Ovary (tissue), 9 donors: ENCODE data around the gene QRICH2. TPM values are rescaled to one million over a fixed set of nuclear protein-coding genes. Genes with fewer than 3 reads are reported as not detected.
"Not testable (repeated sequence)": the region's sequence is repeated elsewhere in the genome, so short reads cannot be mapped to it uniquely, and the experiment has no call there.

ENCODE experiments used
- DNase-seq, 5 donors: peaks; one replicate each; pipeline ENCODE4 v3.0.0-alpha.2; 2019 to 2020
- H3K27ac ChIP-seq, 2 donors: fragments of 200-600 bp; one replicate each; pipeline versions ENCODE4 v1.5.1 to v1.8.0; 2019 to 2022
- H3K27me3 ChIP-seq: fragments of 200-600 bp; one replicate; pipeline ENCODE4 v1.8.0; 2022
- H3K36me3 ChIP-seq: fragments of 200-600 bp; sonication (generic); one replicate; pipeline ENCODE4 v1.5.1; 2019
- H3K4me1 ChIP-seq: one replicate; pipeline ENCODE4 v1.8.1; 2013; ENCODE audit warnings: mild to moderate bottlenecking, moderate library complexity; ENCODE audit not compliant: insufficient read depth
- H3K4me3 ChIP-seq: fragments of 200-600 bp; sonication (generic); one replicate; pipeline ENCODE4 v1.5.1; 2017
- H3K9me3 ChIP-seq, 2 donors: fragments of 200-600 bp in 1 of 2; sonication (generic) in 1 of 2; one replicate each; pipeline versions ENCODE4 v1.5.1 to v1.8.1; 2013 to 2019; ENCODE audit warnings: mild to moderate bottlenecking in 1 of 2, moderate library complexity in 1 of 2
- CTCF ChIP-seq, 3 donors: fragments of 450-650 bp in 2 of 3; fragments of 200-600 bp in 1 of 3; IDR thresholded peaks; one replicate each; pipeline versions ENCODE4 v1.5.1 to v1.8.0; 2016 to 2022; ENCODE audit warnings: antibody characterized with exemption in 3 of 3, mild to moderate bottlenecking in 1 of 3
- EP300 ChIP-seq: sonication (generic); formaldehyde crosslinking; IDR thresholded peaks from one replicate; pipeline ENCODE4 v1.6.1; 2017; ENCODE audit warnings: antibody characterized with exemption
- POLR2A ChIP-seq: fragments of 450-650 bp; IDR thresholded peaks from one replicate; pipeline ENCODE4 v1.6.1; 2017; ENCODE audit warnings: antibody characterized with exemption, mild to moderate bottlenecking, moderate library complexity
- WGBS, 3 donors: extraction: QIAGEN DNeasy Blood & Tissue Kit in 1 of 3; methylation state at CpG; one replicate each; pipeline versions ENCODE4 v1.1.5 to v1.1.7; 2013 to 2017; 5-methylcytosine and 5-hydroxymethylcytosine counted together
- intact Hi-C, 4 donors: fragments of 100-400 bp; cut with DNase I; formaldehyde crosslinking; loops; one replicate each; pipeline versions ENCODE4 v1.11.0 to v1.15.1; 2022 to 2023
- polyA plus RNA-seq, 2 donors: library from polyadenylated mRNA; stranded (reverse); fragments of 200-250 nt in 1 of 2; fragments of 350-450 nt in 1 of 2; fragmentation: Illumina TruSeq in 1 of 2; extraction: RNeasy Lipid Tissue Mini Kit (QIAGEN cat#74804) in 1 of 2; gene quantifications; one replicate each; pipeline ENCODE4 v1.2.3, GENCODE V29; 2013 to 2014
- total RNA-seq, 7 donors: library from RNA; depleted of rRNA in 2 of 7; stranded (reverse); fragments of >200 nt in 2 of 7; fragmentation: NEBNext Ultra II Directional in 3 of 7; extraction: Animal tissue kit (Norgen Biotek cat#: 25700) in 3 of 7; gene quantifications; one replicate each; pipeline versions ENCODE4 v1.1.0 to v1.2.4, GENCODE V29; 2016 to 2023
- donor health status: DM: no; HTN: no; CAD: no; lungs with moderate emphysema.
- donor health status: DM: no; HTN: no; CAD: no.
- donor health status: Bipolar disorder and iron deficiency.
- donor health status: DM: yes; HTN: yes; CAD: no.
- donor health status: DM: no; HTN: no; CAD: no.
- donor health status: DM: yes; HTN: yes; CAD: no.

QRICH2 gene
- total and polyA plus RNA-seq, 9 donors = 0.42 to 3.8 (median 1.5) TPM

GRCh38 chr17:76247304-76247703 is 60.8 kb downstream of the QRICH2 start:
- H3K27me3 ChIP-seq = no peaks in the 10 kb centered on the region
- no peak overlapping the region for H3K27ac ChIP-seq
- no peak for DNase-seq
- no peak for TF ChIP-seq EP300
- no peak for TF ChIP-seq POLR2A
- TF ChIP-seq CTCF (IDR thresholded peaks at IDR 0.05) = no peak
- WGBS, 3 donors = 83 to 89% (median 83%) methylated on average over 8 of the region's 8 CpGs
- intact Hi-C loops = no loop called here
- H3K9me3 ChIP-seq = no peaks in the 10 kb centered on the region
- H3K36me3 ChIP-seq = no peaks in the 10 kb centered on the region
- H3K4me1 ChIP-seq = no peaks in the 10 kb centered on the region
- no peak overlapping the region for H3K4me3 ChIP-seq

- no peaks in the 10 kb centered on the region for H3K36me3 ChIP-seq
- 64 to 73% (median 67%) methylated on average over 7 of the region's 7 CpGs for WGBS, 3 donors
- intact Hi-C loops = no loop called here
- TF ChIP-seq EP300 (no peak), CTCF (IDR thresholded peaks at IDR 0.05) (no peak), POLR2A (no peak)
- no peaks in the 10 kb centered on the region for H3K4me1 ChIP-seq
- no peak for DNase-seq
- H3K4me3 ChIP-seq = no peak overlapping the region
- H3K27ac ChIP-seq = no peak overlapping the region
- no peaks in the 10 kb centered on the region for H3K9me3 ChIP-seq
- no peaks in the 10 kb centered on the region for H3K27me3 ChIP-seq
These were observed 61.7 kb downstream of the QRICH2 start for GRCh38 chr17:76246080-76247066.

GRCh38 chr17:76244721-76245120 is 63.4 kb downstream of the QRICH2 start:
- H3K4me1 ChIP-seq, H3K36me3 ChIP-seq, H3K4me3 ChIP-seq, intact Hi-C loops, H3K27ac ChIP-seq, H3K9me3 ChIP-seq, H3K27me3 ChIP-seq, DNase-seq: not testable (repeated sequence)
- WGBS, 3 donors = 87 to 97% (median 93%) methylated on average over 8 of the region's 8 CpGs

- WGBS, 3 donors = 71 to 78% (median 76%) methylated on average over 12 of the region's 12 CpGs
- intact Hi-C loops = no loop called here
These were observed 64.0 kb downstream of the QRICH2 start for GRCh38 chr17:76243826-76244679.

More at GRCh38 chr17:76243826-76244679, 64.0 kb downstream of the QRICH2 start:
- Histone ChIP-seq H3K4me1 (no peaks in the 10 kb centered on the region), H3K4me3 (no peak overlapping the region), H3K27ac (no peak overlapping the region), H3K27me3 (no peaks in the 10 kb centered on the region), H3K36me3 (no peaks in the 10 kb centered on the region), H3K9me3 (no peaks in the 10 kb centered on the region)
- TF ChIP-seq POLR2A (no peak), CTCF (IDR thresholded peaks at IDR 0.05) (no peak), EP300 (no peak)
- no peak for DNase-seq
